ENCODE data around the gene FBN3.
"Not testable (repeated sequence)": the region's sequence is repeated elsewhere in the genome, so short reads cannot be mapped to it uniquely, and the experiment has no call there.

Gene FBN3
- total RNA-seq, result 0 to 0.27 (median 0.09) reads per million in 4 experiments

DNA sequence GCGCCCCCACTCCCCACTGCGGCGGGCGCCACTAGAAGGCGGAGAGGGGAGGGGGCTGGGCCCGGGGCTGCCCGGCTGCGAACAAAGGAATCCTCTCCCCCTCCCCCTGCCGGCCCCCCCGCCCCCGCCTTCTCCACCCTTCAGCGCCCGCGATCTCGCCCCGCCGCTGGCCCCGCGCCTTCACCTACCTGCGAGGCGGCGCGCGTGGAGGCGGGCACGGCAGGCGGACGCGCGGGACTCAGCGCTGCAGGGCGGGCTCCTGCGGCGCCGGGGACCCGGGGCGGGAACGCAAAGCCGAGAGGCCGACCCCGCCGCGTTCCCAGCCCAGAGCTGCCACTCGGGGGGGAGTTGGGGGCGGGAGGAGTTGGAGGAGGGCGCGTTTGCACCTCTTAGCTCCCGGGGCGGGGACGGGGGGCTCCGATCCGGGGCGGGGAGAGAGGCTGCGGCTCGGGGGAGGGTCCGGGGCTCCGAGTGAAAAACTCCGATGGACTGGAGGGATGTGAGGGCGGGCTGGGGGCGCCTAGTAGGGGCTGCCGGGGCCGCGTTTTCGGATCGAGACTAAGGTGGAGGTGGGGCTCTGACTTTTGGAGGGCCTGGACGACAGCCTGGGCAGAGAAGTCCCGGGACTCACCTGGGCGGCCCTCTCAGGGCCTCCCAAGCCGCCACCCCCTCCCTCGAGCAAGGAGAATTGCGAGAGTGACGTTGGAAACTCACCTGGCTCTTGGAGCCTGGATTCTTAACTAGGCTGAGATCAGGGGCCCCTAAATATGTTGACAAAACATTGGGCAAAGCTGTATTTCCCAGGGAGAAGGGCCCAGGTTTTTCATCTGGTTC lies at the start of gene FBN3:
Gene FBN3 (minus strand): TSS at position 332 of the 834 bp plus-strand sequence. CDS start 2,112 bp downstream, outside the sequence.
- DNase-seq, result no peak

DNA sequence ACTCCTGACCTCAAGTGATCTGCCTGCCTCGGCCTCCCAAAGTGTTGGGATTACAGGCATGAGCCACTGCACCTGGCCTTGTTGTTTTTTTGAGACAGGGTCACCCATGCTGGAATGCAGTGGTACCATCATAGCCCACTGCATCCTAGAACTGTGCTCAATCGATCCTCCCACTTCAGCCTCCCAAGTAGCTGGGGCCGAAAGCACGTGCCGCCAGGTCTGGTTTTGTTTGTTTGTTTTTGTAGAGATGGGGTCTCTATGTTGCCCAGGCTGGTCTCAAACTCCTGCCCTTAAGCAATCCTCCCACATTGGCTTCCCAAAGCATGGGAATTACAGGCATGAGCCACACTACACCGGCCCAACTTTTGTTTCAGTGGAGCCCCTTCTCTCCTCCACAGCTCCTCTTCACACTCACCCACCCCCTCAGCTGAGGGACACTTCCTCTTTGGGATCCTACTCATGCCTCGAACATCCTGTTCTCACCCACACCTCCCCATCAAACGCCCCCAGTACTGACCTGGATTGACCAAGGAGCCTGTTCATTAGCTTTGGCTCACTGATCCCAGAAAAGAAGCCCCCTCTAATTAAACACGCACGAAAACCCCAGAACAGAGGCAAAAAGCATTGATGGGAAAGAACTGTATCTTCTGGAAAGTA lies 47.0 kb upstream of the FBN3 start:
- no peak for DNase-seq

DNA sequence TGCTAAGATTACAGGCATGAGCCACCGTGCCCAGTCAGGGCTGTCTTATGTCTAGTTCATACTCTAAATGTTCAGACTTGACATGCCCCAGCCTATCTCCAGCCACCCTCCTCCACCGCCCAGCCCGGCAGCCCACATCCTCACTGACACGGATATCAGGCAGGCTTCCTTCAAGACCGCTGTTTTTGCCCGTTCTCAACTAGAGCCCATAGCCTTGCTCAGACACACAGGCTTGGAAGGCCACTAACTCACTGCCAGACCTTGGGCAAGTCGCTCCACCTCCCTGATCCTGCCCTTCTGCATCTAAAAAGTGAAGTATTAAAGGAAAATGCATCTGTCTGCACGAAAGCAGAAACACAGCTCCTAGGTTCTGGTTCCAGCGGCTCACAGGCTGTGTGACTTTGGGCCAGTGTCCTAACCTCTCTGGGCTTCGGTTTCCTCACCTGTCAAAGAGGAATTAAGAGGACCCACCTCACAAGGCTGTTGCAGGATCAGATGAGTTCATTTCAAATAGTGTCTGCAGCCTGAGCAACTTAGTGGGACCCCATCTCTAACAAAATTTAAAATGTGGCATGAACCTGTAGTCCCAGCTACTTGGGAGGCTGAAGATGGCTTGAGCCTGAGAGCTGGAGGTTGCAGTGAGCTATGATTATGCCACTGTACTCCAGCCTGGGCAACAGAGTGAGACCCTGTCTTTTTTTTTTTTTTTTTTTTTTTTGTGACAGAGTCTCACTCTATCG lies 45.3 kb upstream of the FBN3 start:
- DNase-seq, result no peak

DNA sequence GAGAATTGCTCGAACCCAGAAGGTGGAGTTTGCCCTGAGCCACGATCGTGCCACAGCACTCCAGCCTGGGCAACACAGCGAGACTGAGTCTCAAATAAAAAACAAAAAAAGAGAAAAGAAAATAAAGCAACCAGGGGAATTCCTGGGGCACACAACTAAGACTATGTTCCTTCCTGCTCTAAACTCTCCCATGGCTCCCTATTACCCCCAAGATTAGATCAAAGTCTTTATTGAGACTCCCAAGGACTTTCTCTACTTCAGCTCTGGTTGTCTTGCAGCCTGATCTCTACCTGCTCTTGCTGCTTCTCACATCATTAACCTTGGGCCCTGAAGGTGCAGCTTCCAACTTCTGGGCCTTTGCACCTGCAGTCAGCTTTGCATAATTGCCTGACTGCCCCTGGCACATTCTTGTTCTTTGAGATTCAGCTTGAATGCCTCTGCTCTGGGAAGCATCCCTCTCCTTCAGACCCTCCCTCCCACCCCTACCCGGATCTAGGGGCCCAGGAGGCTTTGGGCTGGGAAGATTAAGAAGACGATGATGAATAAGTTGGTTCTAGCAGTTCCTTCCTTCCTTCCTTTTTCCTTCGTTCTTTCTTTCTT lies 42.9 kb upstream of the FBN3 start:
- DNase-seq, result no peak

DNA sequence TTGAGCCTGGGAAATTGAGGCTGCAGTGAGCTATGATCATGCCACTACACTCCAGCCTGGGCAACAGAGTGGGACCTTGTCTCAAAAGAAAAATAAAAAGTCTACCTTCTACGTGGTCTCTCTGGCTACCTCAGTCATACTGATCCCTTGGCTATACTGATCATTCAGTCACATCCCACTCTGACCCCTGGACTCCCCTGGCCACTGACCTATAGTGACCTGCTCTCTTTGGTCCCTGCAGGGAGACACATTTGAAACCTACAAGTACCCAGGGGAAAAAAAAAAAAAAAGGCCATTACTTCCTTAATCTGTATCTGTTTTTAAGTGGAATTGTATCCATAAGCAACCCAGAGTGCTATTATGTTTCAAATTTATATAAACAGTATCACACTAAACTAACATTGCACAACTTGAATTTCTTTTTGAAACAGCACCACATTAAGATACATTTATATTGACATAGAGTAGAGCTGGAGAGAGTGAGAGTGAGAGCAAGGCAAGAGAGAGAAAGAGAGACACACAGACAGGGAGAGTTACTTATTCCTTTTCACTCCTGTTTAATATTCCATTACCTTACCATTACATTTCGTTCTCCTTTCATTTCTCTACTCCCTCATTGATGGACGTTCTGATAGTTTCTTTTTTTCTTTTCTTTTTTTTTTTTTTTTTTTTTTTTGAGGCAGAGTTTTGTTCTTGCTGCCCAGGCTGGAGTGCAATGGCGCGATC lies 36.1 kb upstream of the FBN3 start:
- no peak for DNase-seq

DNA sequence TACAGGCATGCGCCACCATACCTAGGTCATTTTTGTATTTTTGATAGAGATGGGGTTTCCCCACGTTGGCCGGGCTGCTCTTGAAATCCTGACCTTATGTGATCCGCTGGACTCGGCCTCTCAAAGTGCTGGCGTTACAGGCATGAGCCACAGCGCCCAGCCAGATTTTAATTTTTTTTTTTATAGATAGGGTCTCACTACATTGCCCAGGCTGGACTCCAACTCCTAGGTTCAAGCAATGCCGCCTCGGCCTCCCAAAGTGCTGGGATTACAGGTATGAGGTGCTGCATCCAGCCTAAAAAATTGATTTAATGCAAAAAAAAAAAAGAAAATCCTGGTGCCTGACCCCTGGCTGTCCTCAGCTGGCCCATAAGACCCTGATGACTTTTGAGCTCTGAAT lies 34.9 kb upstream of the FBN3 start:
- DNase-seq, result no peak

DNA sequence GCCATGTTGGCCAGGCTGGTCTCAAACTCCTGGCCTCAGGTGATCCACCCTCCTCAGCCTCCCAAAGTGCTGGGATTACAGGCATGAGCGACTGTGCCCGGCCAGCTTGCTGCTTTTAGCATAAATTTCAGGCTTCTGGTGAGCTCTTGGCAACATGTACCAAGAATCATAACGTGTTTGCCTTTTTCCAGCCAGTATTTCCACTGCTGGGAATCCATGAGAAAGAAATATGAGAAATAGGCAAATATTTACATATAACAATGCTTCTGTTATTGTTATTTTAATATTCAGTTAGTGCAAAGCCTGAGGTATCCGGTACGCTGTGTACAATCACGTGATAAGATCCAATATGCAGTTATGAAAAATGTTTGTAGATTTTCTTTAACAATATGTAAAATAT lies 30.6 kb upstream of the FBN3 start:
- no peak for DNase-seq

DNA sequence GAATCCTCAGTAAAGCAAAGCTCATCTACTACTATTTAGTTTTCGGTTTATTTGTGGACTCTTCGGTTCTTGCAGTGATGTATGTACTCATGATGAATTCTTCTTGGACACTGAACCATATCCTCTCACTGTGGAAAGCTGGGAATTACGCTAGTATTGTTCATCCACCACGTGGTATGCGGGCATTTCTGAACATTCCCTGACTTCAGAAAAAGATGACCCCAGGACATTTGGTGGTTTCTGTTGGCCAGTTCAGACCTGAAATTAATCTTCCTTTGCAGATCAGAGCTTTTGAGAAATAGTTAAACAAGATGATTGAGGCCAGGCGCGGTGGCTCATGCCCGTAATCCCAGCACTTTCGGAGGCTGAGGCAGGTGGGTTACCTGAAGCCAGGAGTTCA lies 25.3 kb upstream of the FBN3 start:
- no peak for DNase-seq

DNA sequence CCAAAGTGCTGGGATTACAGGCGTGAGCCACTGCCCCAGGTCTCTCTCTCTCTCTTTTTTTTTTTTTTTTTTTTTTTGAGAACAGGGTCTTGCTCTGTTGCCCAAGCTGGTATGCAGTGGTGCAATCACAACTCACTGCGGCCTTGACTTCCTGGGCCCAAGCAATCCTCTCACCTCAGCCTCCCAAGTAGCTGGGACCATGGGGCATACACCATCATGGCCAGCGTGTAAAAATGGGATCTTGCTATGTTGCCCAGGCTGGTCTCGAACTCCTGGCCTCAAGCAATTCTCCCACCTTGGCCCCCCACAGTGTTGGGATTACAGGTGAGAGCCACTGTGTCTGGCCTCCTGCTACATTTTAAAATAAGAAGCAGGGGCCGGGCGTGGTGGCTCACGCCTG lies 19.1 kb upstream of the FBN3 start:
- DNase-seq, result no peak

DNA sequence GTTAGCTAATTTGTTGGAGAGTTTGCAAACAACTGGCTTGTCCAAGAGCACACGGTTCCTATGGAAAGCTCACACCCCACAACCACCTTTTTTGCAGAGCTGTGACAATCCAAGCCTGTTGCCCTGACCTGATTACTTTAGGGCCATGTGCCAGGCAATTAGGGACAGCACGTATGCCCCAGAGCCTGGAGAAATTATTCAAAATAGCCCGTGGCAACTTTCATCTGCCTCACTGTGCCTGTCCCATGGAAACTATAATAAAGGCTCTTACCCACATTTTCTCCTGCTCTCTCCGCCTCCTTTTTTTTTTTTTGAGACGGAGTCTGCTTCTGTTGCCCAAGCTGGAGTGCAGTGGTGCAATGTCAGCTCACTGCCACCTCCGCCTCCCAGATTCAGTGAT lies 18.6 kb upstream of the FBN3 start:
- DNase-seq, result no peak

DNA sequence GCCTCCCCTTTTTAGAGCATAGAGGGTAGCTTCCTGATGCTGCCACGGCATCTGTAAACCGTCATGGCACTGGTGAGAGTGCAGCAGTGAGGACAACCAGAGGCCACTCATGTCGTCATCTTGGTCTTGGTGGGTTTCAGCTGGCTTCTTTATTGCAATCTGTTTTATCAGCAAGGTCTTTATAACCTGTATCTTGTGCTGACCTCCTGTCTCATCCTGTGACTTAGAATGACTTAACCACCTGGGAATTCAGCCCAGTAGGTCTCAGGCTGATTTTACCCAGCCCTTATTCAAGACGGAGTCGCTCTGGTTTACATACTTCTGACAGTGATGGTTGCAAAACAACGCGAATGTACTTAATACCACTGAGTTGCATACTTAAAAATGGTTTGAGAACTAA lies 14.4 kb upstream of the FBN3 start:
- no peak for DNase-seq

DNA sequence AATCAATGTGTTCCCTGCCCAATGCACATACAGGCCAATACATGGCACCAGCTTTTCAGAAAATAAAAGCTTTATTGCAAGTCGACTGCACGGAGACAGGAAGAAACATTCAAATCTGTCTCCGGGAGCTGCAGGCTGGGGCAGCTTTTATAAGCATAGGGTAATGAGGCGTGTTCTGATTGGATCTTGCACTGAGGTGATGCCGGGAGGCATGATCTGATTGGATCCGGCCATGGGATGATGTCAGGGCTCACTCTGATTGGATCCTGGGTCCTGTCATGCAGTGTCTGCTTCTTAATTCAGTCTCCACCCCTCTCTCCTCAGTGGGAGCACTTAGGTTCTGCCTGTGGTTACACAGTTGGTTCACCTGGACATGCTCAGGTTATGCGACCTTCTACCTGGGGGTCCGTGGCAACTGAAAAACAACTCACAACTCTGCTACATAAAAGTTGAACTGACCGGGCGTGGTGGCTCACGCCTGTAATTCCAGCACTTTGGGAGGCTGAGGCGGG lies 11.8 kb upstream of the FBN3 start:
- DNase-seq, result no peak

DNA sequence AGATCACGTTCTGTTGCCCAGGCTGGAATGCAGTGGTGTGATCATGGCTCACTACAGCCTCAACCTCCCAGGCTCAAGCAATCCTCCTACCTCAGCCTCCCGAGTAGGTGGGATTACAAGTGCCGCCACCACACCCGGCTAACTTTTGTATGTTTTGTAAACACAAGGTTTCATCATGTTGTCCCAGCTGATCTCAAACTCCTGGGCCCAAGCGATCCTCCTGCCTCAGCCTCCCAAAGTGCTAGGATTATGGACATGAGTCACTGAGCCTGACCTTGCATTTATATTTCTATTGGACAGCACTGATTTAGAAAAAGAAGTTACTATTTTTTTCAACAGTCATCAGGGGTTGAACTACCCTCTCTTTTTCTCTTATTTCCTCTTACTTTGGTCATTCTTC lies 9.9 kb upstream of the FBN3 start:
- not testable (repeated sequence) for DNase-seq

DNA sequence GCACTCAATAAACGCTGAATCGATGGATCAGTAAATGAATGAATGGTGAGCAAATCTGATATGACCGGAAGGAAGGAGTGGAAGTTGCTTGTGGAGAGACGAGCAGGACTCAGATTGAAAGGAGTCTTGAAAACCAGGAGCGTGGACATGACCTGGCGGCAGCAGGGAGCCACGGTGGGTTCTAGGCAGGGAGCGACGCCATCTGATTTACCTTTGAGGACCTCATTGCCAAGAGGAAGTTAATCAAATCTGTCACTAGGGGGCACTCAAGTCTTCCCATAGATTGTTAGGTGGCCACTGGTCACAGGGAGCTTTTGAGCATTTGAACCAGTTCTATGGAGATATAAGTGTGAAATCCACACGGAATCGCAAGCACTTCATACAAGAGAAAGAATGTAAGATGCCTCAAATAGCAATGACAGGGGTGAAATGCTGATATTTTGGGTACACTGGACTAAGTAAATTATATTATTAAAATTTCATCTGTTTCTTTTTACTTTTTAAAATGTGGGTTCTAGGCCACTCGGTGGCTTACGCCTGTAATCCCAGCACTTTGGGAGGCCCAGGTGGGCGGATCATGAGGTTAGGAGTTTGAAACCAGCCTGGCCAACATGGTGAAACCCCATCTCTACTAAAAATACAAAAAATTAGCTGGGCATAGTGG lies 9.2 kb upstream of the FBN3 start:
- no peak for DNase-seq

DNA sequence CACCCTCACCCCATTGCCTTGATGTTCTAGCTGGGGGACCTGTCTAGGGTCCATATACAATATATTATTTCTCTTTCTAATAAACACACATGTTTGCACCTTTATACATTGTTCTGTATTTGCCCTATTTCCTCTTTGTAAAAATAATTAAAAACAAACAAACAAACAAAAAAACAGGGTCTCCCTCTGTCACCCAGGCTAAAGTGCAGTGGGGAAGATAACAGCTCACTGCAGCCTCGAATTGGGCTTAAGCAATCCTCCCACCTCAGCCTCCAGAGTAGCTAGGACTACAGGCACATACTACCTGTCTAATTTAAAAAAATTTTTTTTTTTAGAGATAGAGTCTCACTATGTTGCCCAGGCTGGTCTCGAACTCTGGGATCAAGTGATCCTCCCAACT lies 5.9 kb upstream of the FBN3 start:
- DNase-seq, result no peak

DNA sequence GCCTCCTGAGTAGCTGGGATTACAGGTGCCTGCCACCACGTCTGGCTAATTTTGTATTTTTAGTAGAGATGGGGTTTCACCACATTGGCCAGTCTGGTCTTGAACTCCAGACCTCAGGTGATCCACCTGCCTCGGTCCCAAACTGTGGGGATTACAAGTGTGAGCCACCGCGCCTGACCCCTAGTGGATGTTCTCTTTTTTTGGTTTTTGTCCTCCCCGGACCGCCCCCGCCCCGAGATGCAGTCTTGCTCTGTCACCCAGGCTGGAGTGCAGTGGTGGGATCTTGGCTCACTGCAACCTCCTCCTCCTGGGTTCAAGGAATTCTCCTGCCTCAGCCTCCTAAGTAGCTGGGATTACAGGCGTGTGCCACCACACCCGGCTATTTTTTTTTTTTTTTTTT lies 4.6 kb upstream of the FBN3 start:
- not testable (repeated sequence) for DNase-seq

DNA sequence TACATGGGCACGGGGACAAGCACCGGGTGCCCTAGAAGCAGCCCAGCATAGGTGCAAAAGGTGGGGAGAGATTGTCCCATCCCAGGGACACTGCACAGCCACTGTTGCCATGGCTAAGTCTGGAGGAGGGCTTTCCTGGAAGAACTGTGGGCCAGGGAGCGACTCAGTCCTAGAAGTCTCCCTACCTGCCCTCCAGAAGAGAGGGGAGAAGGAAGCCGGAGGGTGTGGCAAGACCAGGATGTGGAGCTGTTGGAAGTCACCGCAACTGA lies 2.3 kb upstream of the FBN3 start:
- no peak for DNase-seq

DNA sequence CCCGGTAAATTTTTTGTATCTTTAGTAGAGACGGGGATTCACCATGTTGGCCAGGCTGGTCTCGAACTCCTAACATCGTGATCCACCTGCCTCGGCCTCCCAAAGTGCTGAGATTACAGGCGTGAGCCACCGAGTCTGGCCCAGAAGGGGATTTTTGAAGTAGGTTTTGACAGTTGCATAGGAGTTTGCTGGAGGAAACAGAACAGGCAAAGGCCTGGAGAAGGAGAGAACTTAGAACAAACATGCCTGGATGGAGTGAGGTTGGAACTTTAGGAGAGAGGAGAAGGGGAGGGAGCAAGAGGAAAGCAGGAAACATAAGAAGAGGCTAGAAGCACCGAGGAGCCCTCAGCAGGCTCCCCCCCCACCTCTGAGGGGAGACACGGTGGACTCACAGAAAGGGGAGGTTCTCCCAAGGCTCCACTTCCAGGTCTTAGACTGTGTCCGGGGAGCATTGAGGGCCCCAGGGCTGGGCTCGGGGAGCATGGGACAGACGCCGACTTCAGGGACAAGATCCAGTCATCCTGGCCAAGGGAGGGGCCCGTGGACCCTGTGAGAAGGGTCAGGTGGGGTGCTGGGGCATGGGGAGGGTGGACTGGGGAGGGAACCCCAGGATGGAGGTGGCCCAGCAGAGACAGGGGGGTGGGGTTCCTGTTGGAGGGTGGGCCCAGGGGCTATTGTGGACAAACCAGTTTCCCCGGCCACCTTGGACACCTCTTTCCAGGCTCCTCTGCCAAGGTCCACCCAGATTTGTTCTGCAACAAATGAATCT lies 1.8 kb upstream of the FBN3 start:
- no peak for DNase-seq

DNA sequence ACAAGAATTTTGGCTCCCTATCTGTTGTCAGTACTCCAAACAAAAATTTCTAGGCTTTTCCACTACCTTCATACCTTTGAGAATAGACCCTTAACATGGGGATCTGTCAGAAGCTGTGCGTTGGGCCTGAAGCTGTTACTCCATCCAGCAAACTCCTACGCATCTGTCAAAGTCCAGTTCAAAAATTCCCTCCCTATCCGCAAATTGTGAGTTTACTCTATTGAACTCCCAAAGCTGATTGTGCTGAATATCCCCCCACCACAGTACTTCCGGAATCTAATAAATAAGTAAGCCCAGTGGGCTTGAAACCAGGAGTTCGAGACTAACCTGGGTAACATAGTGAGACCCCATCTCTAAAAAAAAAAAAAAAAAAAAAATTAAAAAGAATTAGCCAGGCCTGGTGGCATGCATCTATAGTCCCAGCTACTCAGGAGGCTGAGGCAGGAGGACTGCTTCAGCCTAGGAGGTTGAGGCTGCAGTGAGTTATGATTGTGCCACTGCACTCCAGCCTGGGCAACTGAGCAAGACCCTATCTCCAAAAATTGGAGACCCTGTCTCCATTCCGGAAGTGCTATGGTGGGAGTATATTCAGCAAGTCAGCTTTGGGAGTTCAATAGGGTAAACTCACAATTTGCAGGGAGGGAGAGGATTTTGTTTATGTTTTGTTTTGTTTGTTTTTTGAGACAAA lies 930 bp upstream of the FBN3 start:
- DNase-seq, result no peak

DNA sequence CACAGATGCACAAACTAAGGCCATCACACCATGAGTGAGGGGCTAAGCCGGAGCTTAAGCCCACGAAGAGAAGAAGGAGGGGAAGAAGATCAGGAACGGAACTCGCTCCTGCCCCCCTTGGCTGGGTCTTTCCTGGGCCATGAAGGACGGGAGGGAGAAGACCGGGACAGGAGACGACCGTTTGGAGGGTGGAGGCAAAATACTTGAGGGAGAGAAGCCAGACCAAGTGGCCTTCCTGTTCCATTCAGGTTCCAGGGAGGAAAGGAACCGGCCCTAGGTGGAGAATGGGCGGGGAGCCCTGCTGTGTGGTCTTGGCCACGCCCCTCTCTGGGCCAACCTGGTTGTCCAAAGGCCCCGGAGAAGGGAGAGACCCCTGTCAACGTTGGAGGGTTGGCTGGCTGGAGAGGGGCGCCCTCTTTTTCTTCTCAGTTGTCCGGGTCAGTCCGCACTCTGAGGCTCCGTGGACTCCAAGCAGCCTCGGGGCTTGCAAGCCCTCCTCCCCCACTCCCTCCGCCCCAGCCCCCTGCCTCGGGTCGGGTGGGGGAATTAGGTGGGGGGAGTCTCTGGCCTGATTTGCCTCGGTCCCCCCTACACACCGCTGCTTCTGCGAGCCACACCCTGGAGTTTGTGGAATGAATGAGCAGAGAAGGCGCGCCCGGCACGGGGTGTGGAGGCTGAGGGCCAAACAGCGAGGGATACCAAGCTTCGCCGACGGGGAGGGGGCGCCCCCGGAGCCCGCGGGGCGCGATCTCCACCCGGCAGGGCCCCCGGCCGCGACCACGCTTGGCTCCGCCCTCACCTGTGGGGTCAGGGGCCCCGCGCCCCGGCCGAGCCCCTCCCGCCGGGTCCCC lies 757 bp downstream of the FBN3 start:
- DNase-seq, result no peak

Measured in effector CD8-positive, alpha-beta T cell (primary cell).